HEK293 (cell line): ENCODE results near the gene KRTAP5-9.
"Not testable (repeated sequence)": the region's sequence is repeated elsewhere in the genome, so short reads cannot be mapped to it uniquely, and the experiment has no call there.

Experiments
- CTCF ChIA-PET: fragments of 350-600 bp; formaldehyde crosslinking; extraction: SDS; loops from one replicate; lab custom pipeline; 2021; ENCODE audit warnings: antibody characterized with exemption; lab: Yijun Ruan, JAX
- POLR2A ChIA-PET: fragments of 300-600 bp; formaldehyde crosslinking; extraction: SDS; loops from one replicate; lab custom pipeline; 2020; ENCODE audit warnings: antibody characterized with exemption, inconsistent platforms; lab: Yijun Ruan, JAX
- H3K27ac ChIP-seq: fragments of 200-500 bp; sonication (Bioruptor generic); 2 replicates; pipeline ENCODE4 v1.5.1; 2014; ENCODE audit warnings: low read depth, low read length, control low read depth, inconsistent platforms; ENCODE audit errors: extremely low read depth
- H3K36me3 ChIP-seq, 2 experiments: fragments of 200-500 bp in 1 of 2; sonication (Bioruptor generic) in 1 of 2; 1 replicate in 1 of 2; 2 replicates in 1 of 2; pipeline ENCODE4 v1.5.1; 2014 to 2017; ENCODE audit warnings: inconsistent platforms in 2 of 2, low read length in 2 of 2; ENCODE audit not compliant: control insufficient read depth in 2 of 2, insufficient read depth in 1 of 2
- H3K4me1 ChIP-seq: fragments of 200-500 bp; sonication (Bioruptor generic); 2 replicates; pipeline ENCODE4 v1.5.1; 2014; ENCODE audit warnings: mild to moderate bottlenecking, low read length, inconsistent platforms; ENCODE audit not compliant: control insufficient read depth, insufficient read depth
- H3K4me3 ChIP-seq: 2 replicates; pipeline ENCODE4 v1.5.1; 2011; ENCODE audit warnings: low read depth, mild to moderate bottlenecking, control low read depth, low read length, moderate library complexity
- H3K9me3 ChIP-seq: fragments of 200-500 bp; sonication (Bioruptor generic); 2 replicates; pipeline ENCODE4 v1.5.1; 2014; ENCODE audit warnings: low read depth, low read length, inconsistent platforms; ENCODE audit not compliant: control insufficient read depth, insufficient read depth
- EGR2 ChIP-seq: fragments of 450-650 bp; formaldehyde crosslinking; IDR thresholded peaks from 2 replicates; pipeline ENCODE4 v1.5.1; 2016; ENCODE audit warnings: low read depth, missing biosample characterization, missing genetic modification characterization
- GLIS2 ChIP-seq: fragments of 450-650 bp; formaldehyde crosslinking; IDR thresholded peaks from 2 replicates; pipeline ENCODE4 v1.5.1; 2016; ENCODE audit warnings: missing biosample characterization, missing genetic modification characterization
- HOXC10 ChIP-seq: sonication (generic); formaldehyde crosslinking; IDR thresholded peaks from 2 replicates; pipeline ENCODE4 v1.8.1; 2023; ENCODE audit warnings: mild to moderate bottlenecking, missing genetic modification reagents
- HOXD13 ChIP-seq: sonication (generic); formaldehyde crosslinking; IDR thresholded peaks from 2 replicates; pipeline ENCODE4 v1.8.0; 2022; ENCODE audit warnings: missing genetic modification reagents, borderline replicate concordance
- KLF1 ChIP-seq: fragments of 450-650 bp; formaldehyde crosslinking; IDR thresholded peaks from 2 replicates; pipeline ENCODE4 v1.5.1; 2016; ENCODE audit warnings: missing biosample characterization, missing genetic modification characterization
- OSR2 ChIP-seq: fragments of 450-650 bp; formaldehyde crosslinking; IDR thresholded peaks from 2 replicates; pipeline ENCODE4 v1.5.1; 2016; ENCODE audit warnings: missing biosample characterization, missing genetic modification characterization
- PRDM10 ChIP-seq: fragments of 450-650 bp; formaldehyde crosslinking; IDR thresholded peaks from 2 replicates; pipeline ENCODE4 v1.5.1; 2016; ENCODE audit warnings: missing biosample characterization, missing genetic modification characterization
- SCRT1 ChIP-seq: fragments of 450-650 bp; formaldehyde crosslinking; IDR thresholded peaks from 2 replicates; pipeline ENCODE4 v1.5.1; 2016; ENCODE audit warnings: missing biosample characterization, missing genetic modification characterization, borderline replicate concordance
- TRIM28 ChIP-seq: IDR thresholded peaks from 2 replicates; pipeline ENCODE4 v1.6.1; 2011; ENCODE audit warnings: low read length, control low read depth, borderline replicate concordance
- WT1 ChIP-seq: fragments of 450-650 bp; formaldehyde crosslinking; IDR thresholded peaks from 2 replicates; pipeline ENCODE4 v1.5.1; 2016; ENCODE audit warnings: missing biosample characterization, missing genetic modification characterization
- ZBTB1 ChIP-seq: fragments of 450-650 bp; formaldehyde crosslinking; IDR thresholded peaks from 2 replicates; pipeline ENCODE4 v1.5.1; 2016; ENCODE audit warnings: missing biosample characterization, missing genetic modification characterization
- ZBTB44 ChIP-seq: fragments of 450-650 bp; IDR thresholded peaks from 2 replicates; pipeline ENCODE4 v1.5.1; 2018; ENCODE audit warnings: missing biosample characterization, mild to moderate bottlenecking, missing genetic modification characterization
- ZNF146 ChIP-seq: fragments of 450-650 bp; formaldehyde crosslinking; IDR thresholded peaks from 2 replicates; pipeline ENCODE4 v1.5.1; 2016; ENCODE audit warnings: missing biosample characterization, missing genetic modification characterization
- ZNF157 ChIP-seq: fragments of 450-650 bp; formaldehyde crosslinking; IDR thresholded peaks from 2 replicates; pipeline ENCODE4 v1.5.1; 2016; ENCODE audit warnings: missing biosample characterization, missing genetic modification characterization
- ZNF214 ChIP-seq: fragments of 450-650 bp; formaldehyde crosslinking; IDR thresholded peaks from 2 replicates; pipeline ENCODE4 v1.5.1; 2017; ENCODE audit warnings: missing biosample characterization, mild to moderate bottlenecking, missing genetic modification characterization, borderline replicate concordance
- ZNF221 ChIP-seq: fragments of 450-650 bp; formaldehyde crosslinking; IDR thresholded peaks from 2 replicates; pipeline ENCODE4 v1.5.1; 2017; ENCODE audit warnings: missing biosample characterization, missing genetic modification characterization, borderline replicate concordance
- ZNF292 ChIP-seq: fragments of 450-650 bp; formaldehyde crosslinking; IDR thresholded peaks from 2 replicates; pipeline ENCODE4 v1.5.1; 2016; ENCODE audit warnings: low read depth, missing biosample characterization, missing genetic modification characterization, borderline replicate concordance
- ZNF341 ChIP-seq: fragments of 450-650 bp; formaldehyde crosslinking; IDR thresholded peaks from 2 replicates; pipeline ENCODE4; 2016; ENCODE audit warnings: low read depth, missing biosample characterization, missing genetic modification characterization
- ZNF37A ChIP-seq: fragments of 450-650 bp; IDR thresholded peaks from 2 replicates; pipeline ENCODE4 v1.5.1; 2018; ENCODE audit warnings: missing biosample characterization, missing genetic modification characterization
- ZNF449 ChIP-seq: fragments of 450-650 bp; formaldehyde crosslinking; IDR thresholded peaks from 2 replicates; pipeline ENCODE4 v1.5.1; 2017; ENCODE audit warnings: missing biosample characterization, mild to moderate bottlenecking, missing genetic modification characterization, moderate library complexity
- ZNF529 ChIP-seq: fragments of 450-650 bp; formaldehyde crosslinking; IDR thresholded peaks from 2 replicates; pipeline ENCODE4 v1.5.1; 2017; ENCODE audit warnings: missing genetic modification characterization, missing biosample characterization; ENCODE audit not compliant: insufficient replicate concordance
- ZNF530 ChIP-seq: fragments of 450-650 bp; formaldehyde crosslinking; IDR thresholded peaks from 2 replicates; pipeline ENCODE4 v1.5.1; 2016; ENCODE audit warnings: low read depth, missing biosample characterization, missing genetic modification characterization
- ZNF610 ChIP-seq: fragments of 450-650 bp; formaldehyde crosslinking; IDR thresholded peaks from 2 replicates; pipeline ENCODE4 v1.5.1; 2016; ENCODE audit warnings: missing biosample characterization, missing genetic modification characterization, borderline replicate concordance
- ZNF626 ChIP-seq: fragments of 450-650 bp; sonication (Bioruptor Pico); formaldehyde crosslinking; IDR thresholded peaks from 2 replicates; pipeline ENCODE4 v1.5.1; 2018; ENCODE audit warnings: missing biosample characterization, missing genetic modification characterization, inconsistent platforms
- ZNF660 ChIP-seq: fragments of 450-650 bp; IDR thresholded peaks from 2 replicates; pipeline ENCODE4 v1.5.1; 2018; ENCODE audit warnings: missing biosample characterization, mild to moderate bottlenecking, missing genetic modification characterization
- ZNF768 ChIP-seq: fragments of 450-650 bp; formaldehyde crosslinking; IDR thresholded peaks from 2 replicates; pipeline ENCODE4 v1.5.1; 2018; ENCODE audit warnings: missing biosample characterization, mild to moderate bottlenecking, missing genetic modification characterization

KRTAP5-9 gene

GRCh38 chr11:71526796-71527575, 21.2 kb upstream of the KRTAP5-9 start, which contains the start of gene KRTAP5-7:
Gene KRTAP5-7 (plus strand): TSS chr11:71527267. CDS start chr11:71527301, 34 bp downstream.
- CTCF ChIA-PET, result interaction anchor here (0.7 kb wide), 1 partner anchor 23 kb away, joined by 3 read pairs; no protein-coding TSS in a partner anchor
- H3K27ac ChIP-seq, H3K9me3 ChIP-seq, H3K4me3 ChIP-seq, H3K4me1 ChIP-seq, POLR2A ChIA-PET, H3K36me3 ChIP-seq: not testable (repeated sequence)

- Histone ChIP-seq H3K36me3 (no peaks in the 10 kb centered on the region), H3K9me3 (no peaks in the 10 kb centered on the region), H3K27ac (no peak overlapping the region), H3K4me1 (no peaks in the 10 kb centered on the region), H3K4me3 (no peak overlapping the region)
- TF ChIP-seq ZNF221 (tag by site-specific recombination) (no peak), OSR2 (tag by site-specific recombination) (no peak), ZNF292 (no peak), ZNF37A (tag by site-specific recombination) (no peak), ZNF768 (no peak), ZNF530 (tag by site-specific recombination) (no peak), SCRT1 (tag by site-specific recombination) (no peak), ZBTB44 (tag by site-specific recombination) (no peak), ZNF660 (tag by site-specific recombination) (no peak), HOXC10 (CRISPR knock-in tag) (no peak), ZBTB1 (tag by site-specific recombination) (no peak), KLF1 (tag by site-specific recombination) (no peak), ZNF626 (tag by site-specific recombination) (no peak), ZNF529 (tag by site-specific recombination) (no peak), ZNF146 (tag by site-specific recombination) (no peak), WT1 (tag by site-specific recombination) (no peak), ZNF610 (tag by site-specific recombination) (no peak), ZNF157 (tag by site-specific recombination) (no peak), ZNF214 (tag by site-specific recombination) (no peak)
- CTCF ChIA-PET, result no interaction called here
- POLR2A ChIA-PET, result no interaction called here
Observed at GRCh38 chr11:71527576-71528210, 20.5 kb upstream of the KRTAP5-9 start.

GRCh38 chr11:71530602-71531001, 17.6 kb upstream of the KRTAP5-9 start:
- Histone ChIP-seq H3K9me3 (no peaks in the 10 kb centered on the region), H3K4me3 (no peak overlapping the region), H3K27ac (no peak overlapping the region), H3K4me1 (no peaks in the 10 kb centered on the region), H3K36me3 (no peaks in the 10 kb centered on the region)
- TF ChIP-seq ZNF449 (tag by site-specific recombination) (no peak), ZNF341 (tag by site-specific recombination) (no peak), TRIM28 (no peak), EGR2 (tag by site-specific recombination) (0 out of 2 replicates have a peak, but pooled peaks have one; percentile 36), HOXD13 (no peak), PRDM10 (tag by site-specific recombination) (no peak), GLIS2 (tag by site-specific recombination) (no peak)
- CTCF ChIA-PET, result no interaction called here
- POLR2A ChIA-PET, result no interaction called here
